ENCODE results near the gene TUBB1.

TUBB1 gene

GRCh38 chr20:58975353-58975752 lies 43.9 kb upstream of the TUBB1 start:
- TF ChIP-seq, protein P1, sequence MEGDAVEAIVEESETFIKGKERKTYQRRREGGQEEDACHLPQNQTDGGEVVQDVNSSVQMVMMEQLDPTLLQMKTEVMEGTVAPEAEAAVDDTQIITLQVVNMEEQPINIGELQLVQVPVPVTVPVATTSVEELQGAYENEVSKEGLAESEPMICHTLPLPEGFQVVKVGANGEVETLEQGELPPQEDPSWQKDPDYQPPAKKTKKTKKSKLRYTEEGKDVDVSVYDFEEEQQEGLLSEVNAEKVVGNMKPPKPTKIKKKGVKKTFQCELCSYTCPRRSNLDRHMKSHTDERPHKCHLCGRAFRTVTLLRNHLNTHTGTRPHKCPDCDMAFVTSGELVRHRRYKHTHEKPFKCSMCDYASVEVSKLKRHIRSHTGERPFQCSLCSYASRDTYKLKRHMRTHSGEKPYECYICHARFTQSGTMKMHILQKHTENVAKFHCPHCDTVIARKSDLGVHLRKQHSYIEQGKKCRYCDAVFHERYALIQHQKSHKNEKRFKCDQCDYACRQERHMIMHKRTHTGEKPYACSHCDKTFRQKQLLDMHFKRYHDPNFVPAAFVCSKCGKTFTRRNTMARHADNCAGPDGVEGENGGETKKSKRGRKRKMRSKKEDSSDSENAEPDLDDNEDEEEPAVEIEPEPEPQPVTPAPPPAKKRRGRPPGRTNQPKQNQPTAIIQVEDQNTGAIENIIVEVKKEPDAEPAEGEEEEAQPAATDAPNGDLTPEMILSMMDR (IDR thresholded peaks at IDR 0.05; ENCODE audit: low read depth, low read length, missing control alignments), result no peak
- in situ Hi-C loops (cut with HindIII; ENCODE audit: low sequenced_read_pairs), result loop anchor here (10.0 kb wide), 1 partner anchor 61 kb away; no protein-coding TSS in a partner anchor
- DNase-seq (ENCODE audit: low read depth), result no peak
- no peak overlapping the region for H3K4me3 ChIP-seq (ENCODE audit: low read depth, low read length)

GRCh38 chr20:58976061-58976730 lies 43.0 kb upstream of the TUBB1 start:
- TF ChIP-seq, protein P1 (IDR thresholded peaks at IDR 0.05; ENCODE audit: low read depth, low read length, missing control alignments), result no peak
- no peak for DNase-seq (ENCODE audit: low read depth)
- no peak overlapping the region for H3K4me3 ChIP-seq (ENCODE audit: low read depth, low read length)
- in situ Hi-C loops (cut with HindIII; ENCODE audit: low sequenced_read_pairs), result loop anchor here (10.0 kb wide), 1 partner anchor 61 kb away; no protein-coding TSS in a partner anchor

DNA sequence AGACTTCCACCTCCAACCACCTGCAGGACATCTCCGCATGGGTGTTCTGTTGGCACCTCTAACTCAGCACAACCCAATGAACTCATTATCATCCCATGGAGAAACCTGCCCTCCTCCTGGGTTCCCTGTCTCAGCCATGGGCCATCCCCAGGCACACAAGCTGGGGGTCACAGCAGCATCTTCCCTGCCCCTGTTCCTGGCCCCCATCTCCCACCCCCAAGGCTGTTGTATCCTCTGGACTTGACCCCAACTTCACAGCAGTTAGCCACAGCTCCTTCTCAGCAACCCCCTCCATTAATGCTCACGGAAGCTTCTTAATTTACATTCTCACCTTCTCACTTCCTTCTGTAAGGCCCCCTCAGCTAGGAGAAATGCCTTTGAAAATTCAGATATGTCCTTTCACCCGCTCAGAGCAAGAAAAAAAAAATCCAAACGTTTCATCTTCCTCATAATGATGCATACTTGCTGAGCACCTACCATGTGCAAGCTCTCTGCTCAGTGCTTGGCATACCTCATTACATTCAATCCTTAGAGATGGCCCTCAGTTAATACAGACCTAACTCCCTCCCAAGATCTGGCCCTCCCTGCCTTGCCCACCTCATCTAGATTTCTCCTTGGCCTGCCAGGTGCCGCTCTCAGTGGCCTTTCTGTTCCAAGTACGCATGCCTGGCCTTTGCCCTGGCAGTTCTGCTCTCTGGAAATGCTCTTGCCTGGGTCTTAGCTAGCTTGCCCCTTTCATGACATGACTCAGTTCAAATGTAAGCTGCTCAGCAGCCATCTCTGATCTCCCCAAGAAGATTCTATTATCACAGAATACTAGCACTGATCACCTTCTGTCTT lies 40.7 kb upstream of the TUBB1 start:
- DNase-seq (ENCODE audit: low read depth), result no peak
- TF ChIP-seq, protein P1 (IDR thresholded peaks at IDR 0.05; ENCODE audit: low read depth, low read length, missing control alignments), result no peak
- no peak overlapping the region for H3K4me3 ChIP-seq (ENCODE audit: low read depth, low read length)
- in situ Hi-C loops (cut with HindIII; ENCODE audit: low sequenced_read_pairs), result loop anchor here (10.0 kb wide), 1 partner anchor 64 kb away; no protein-coding TSS in a partner anchor

DNA sequence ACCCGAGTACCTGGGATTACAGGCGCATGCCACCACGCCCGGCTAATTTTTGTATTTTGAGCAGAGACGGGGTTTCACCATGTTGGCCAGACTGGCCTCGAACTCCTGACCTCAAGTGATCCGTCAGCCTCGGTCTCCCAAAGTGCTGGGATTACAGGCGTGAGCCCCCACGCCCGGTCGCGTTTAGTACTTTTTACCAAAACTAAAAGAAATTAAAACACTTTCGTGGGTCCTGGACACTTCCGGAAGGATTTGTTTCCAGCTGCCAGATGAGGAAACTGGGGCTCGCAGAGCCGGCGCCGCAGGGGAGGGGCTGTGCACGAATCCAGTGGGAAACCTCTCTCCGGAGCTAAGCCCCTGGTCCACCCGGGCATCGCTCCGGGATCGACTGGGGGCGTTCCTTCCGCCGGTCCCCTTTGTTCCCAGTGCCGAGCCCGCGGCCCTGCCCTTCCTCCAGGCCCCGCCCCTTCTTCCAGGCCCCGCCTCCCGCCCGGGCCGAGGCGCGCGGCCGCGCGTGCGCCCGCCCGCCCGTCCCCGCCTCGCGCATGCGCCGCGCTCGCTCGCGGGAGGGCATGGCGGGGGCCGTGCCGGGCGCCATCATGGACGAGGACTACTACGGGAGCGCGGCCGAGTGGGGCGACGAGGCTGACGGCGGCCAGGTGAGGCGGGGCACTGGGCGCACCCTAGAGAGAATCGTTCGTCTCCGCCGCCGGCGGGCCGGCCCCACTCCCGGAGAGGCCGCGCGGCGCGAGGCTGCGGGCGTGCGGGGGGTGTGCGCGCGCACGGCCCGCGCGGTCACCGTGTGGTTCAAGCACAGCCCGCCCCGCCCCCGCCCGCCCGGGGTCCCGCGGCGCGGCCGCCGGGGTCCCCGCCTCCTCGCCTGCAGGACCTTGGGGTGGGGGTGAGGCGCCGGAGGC lies 38.3 kb upstream of the TUBB1 start, which contains the start of gene NELFCD:
NELFCD (plus strand) TSS at position 546 of the 917 bp plus-strand sequence; CDS start at position 600, 54 bp downstream.
- DNase-seq (ENCODE audit: low read depth), result peak; percentile 29
- in situ Hi-C loops (cut with HindIII; ENCODE audit: low sequenced_read_pairs), result no loop called here
- H3K4me3 ChIP-seq (ENCODE audit: low read depth, low read length), result peak within 1 kb of the TSS; percentile 73
- TF ChIP-seq, protein P1 (IDR thresholded peaks at IDR 0.05; ENCODE audit: low read depth, low read length, missing control alignments), result no peak

GRCh38 chr20:58981628-58982364 lies 37.4 kb upstream of the TUBB1 start:
- TF ChIP-seq, protein P1 (IDR thresholded peaks at IDR 0.05; ENCODE audit: low read depth, low read length, missing control alignments), result no peak
- DNase-seq (ENCODE audit: low read depth), result no peak
- in situ Hi-C loops (cut with HindIII; ENCODE audit: low sequenced_read_pairs), result no loop called here
- H3K4me3 ChIP-seq (ENCODE audit: low read depth, low read length), result peak overlapping the region; percentile 73
